ENCODE results near the gene PHACTR1. TPM values are rescaled to one million over a fixed set of nuclear protein-coding genes. Genes with fewer than 3 reads are reported as not detected.

PHACTR1 gene
- total RNA-seq, 4 donors from 2014 or later, result 12.6 to 17.7 (median 17.1) TPM

GRCh38 chr6:13300643-13301590, 584.4 kb downstream of the PHACTR1 start:
- no peak for ATAC-seq (ENCODE audit: low FRiP score)
- TF ChIP-seq CTCF (IDR thresholded peaks at IDR 0.05), result no peak
- DNase-seq (ENCODE audit: low spot score), result no peak

- ATAC-seq (ENCODE audit: low FRiP score) (no peak), DNase-seq (ENCODE audit: low spot score) (no peak)
- no peak for TF ChIP-seq CTCF (IDR thresholded peaks at IDR 0.05)
These were observed 585.7 kb downstream of the PHACTR1 start for GRCh38 chr6:13302291-13302690.

GRCh38 chr6:13302751-13303667, 586.4 kb downstream of the PHACTR1 start:
- DNase-seq (ENCODE audit: low spot score), result no peak
- TF ChIP-seq CTCF (IDR thresholded peaks at IDR 0.05), result no peak
- ATAC-seq (ENCODE audit: low FRiP score), result peak; percentile 77

- ATAC-seq (ENCODE audit: low FRiP score) (no peak), DNase-seq (ENCODE audit: low spot score) (peak; percentile 76)
- no peak for TF ChIP-seq CTCF (IDR thresholded peaks at IDR 0.05)
These were observed 587.1 kb downstream of the PHACTR1 start for GRCh38 chr6:13303668-13304017.

GRCh38 chr6:13304101-13304500, 587.5 kb downstream of the PHACTR1 start:
- ATAC-seq (ENCODE audit: low FRiP score) (no peak), DNase-seq (ENCODE audit: low spot score) (no peak)
- TF ChIP-seq CTCF (IDR thresholded peaks at IDR 0.05), result no peak

- ATAC-seq (ENCODE audit: low FRiP score), result no peak
- TF ChIP-seq CTCF (IDR thresholded peaks at IDR 0.05), result no peak
- no peak for DNase-seq (ENCODE audit: low spot score)
These were observed 588.2 kb downstream of the PHACTR1 start for GRCh38 chr6:13304580-13305260.
